ENCODE results near the gene SNAI3. TPM values are rescaled to one million over a fixed set of nuclear protein-coding genes. Genes with fewer than 3 reads are reported as not detected.
A peak's percentile ranks its signal among the peaks of the same experiment; 100 is the strongest.

The SNAI3 gene
- total RNA-seq, 1 experiment from 2014 or later = 0.54 TPM

DNA sequence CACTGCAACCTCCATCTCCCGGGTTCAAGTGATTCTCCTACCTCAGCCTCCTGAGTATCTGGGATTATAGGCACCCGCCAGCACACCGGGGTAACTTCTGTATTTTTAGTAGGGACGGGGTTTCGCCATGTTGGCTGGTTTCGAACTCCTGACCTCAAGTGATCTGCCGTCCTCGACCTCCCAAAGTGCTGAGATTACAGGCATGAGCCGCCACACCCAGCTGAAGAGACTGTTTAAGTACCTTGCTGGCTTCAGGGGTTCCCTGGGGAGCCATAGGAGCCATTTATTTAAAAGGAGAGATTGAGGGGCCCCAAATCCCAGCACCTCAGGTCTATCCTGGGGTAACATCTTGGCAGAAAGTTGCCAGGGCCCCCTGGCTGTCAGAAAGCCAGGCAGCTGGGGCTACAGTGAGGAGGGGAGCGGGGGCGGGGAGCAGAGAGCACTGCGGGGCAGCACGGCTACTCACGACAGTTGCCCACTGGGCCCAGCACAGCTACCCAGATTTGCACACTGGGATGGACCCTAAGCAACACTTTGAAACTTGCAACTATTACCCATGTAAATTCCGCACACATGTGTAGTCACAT is 1.6 kb downstream of the SNAI3 start:
- DNase-seq = no peak
- Mint-ChIP-seq H3K4me1 (ENCODE audit: low read depth, unreplicated experiment) (peaks cover 21% of the 10 kb centered on the region), H3K27ac (ENCODE audit: unreplicated experiment) (no peak overlapping the region), H3K9me3 (ENCODE audit: low read depth, unreplicated experiment) (no peaks in the 10 kb centered on the region), H3K36me3 (ENCODE audit: insufficient read depth, unreplicated experiment) (peaks cover 25% of the 10 kb centered on the region), H3K4me3 (ENCODE audit: low read depth, unreplicated experiment) (peak overlapping the region; percentile 76), H3K27me3 (ENCODE audit: unreplicated experiment) (peaks cover 61% of the 10 kb centered on the region)
- intact Hi-C loops (cut with micrococcal nuclease; ENCODE audit: unreplicated experiment) = no loop called here
- no peak for TF ChIP-seq CTCF (IDR thresholded peaks at IDR 0.05; ENCODE audit: unreplicated experiment)
- CTCF ChIA-PET = interaction anchor here (1.3 kb wide), 1 partner anchor 13 kb away, joined by 3 read pairs; no protein-coding TSS in a partner anchor
- BruUV-seq (replicated peaks) = no TSS peak

DNA sequence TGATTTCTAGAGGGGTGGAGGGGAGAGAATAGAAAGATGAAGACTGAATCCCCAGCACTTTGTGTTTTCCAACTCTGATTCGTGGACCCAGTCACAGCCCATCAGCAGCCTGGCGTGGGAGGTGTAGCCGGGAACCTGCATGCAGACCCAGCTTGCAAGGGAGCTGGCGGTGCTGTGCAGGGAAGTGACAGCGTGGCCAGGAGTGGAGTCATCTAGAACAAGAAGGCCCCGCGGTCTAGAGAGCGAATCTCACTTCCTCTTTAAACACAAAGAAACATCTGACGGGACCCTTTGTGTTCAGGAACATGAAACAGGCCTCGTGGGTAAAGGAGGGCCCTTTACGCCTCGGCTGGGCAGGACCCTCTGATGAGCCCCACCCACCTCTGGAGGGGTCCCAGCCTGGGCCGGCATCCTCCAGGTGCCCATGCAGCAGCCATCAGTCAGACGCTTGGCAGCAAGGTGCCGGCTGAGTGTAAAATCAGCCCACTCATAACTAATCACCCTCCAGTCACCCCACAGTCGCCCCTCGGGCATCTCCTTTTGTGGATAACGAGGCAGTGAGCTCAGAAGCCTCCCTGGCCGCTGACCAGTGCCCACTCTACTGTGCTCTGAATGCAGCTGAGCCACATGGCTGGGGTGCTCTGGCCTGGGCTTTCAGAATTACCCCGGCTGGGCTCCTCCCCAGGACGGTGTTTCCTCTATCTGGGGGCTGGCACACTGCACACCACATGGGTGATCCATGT is 4.4 kb downstream of the SNAI3 start:
- CTCF ChIA-PET = interaction anchor here (1.3 kb wide), 1 partner anchor 42 kb away, joined by 4 read pairs; no protein-coding TSS in a partner anchor
- intact Hi-C loops (cut with micrococcal nuclease; ENCODE audit: unreplicated experiment) = no loop called here
- peak overlapping the region; percentile 60 for H3K4me3 Mint-ChIP-seq (ENCODE audit: low read depth, unreplicated experiment)
- peaks cover 7% of the 10 kb centered on the region for H3K4me1 Mint-ChIP-seq (ENCODE audit: low read depth, unreplicated experiment)
- H3K36me3 Mint-ChIP-seq (ENCODE audit: insufficient read depth, unreplicated experiment) = peaks cover 20% of the 10 kb centered on the region
- no peak for TF ChIP-seq CTCF (IDR thresholded peaks at IDR 0.05; ENCODE audit: unreplicated experiment)
- H3K9me3 Mint-ChIP-seq (ENCODE audit: low read depth, unreplicated experiment) = no peaks in the 10 kb centered on the region
- H3K27me3 Mint-ChIP-seq (ENCODE audit: unreplicated experiment) = peaks cover 45% of the 10 kb centered on the region
- no peak overlapping the region for H3K27ac Mint-ChIP-seq (ENCODE audit: unreplicated experiment)
- no TSS peak for BruUV-seq (replicated peaks)
- DNase-seq = no peak

- peaks cover 45% of the 10 kb centered on the region for H3K27me3 Mint-ChIP-seq (ENCODE audit: unreplicated experiment)
- intact Hi-C loops (cut with micrococcal nuclease; ENCODE audit: unreplicated experiment) = no loop called here
- peaks cover 18% of the 10 kb centered on the region for H3K36me3 Mint-ChIP-seq (ENCODE audit: insufficient read depth, unreplicated experiment)
- BruUV-seq (replicated peaks) = no TSS peak
- H3K9me3 Mint-ChIP-seq (ENCODE audit: low read depth, unreplicated experiment) = no peaks in the 10 kb centered on the region
- CTCF ChIA-PET = interaction anchor here (1.3 kb wide), 1 partner anchor 42 kb away, joined by 4 read pairs; no protein-coding TSS in a partner anchor
- peak; percentile 82 for TF ChIP-seq CTCF (IDR thresholded peaks at IDR 0.05; ENCODE audit: unreplicated experiment)
- DNase-seq = peak; percentile 90
- H3K27ac Mint-ChIP-seq (ENCODE audit: unreplicated experiment) = peak overlapping the region; percentile 56
- H3K4me3 Mint-ChIP-seq (ENCODE audit: low read depth, unreplicated experiment) = peak overlapping the region; percentile 60
- H3K4me1 Mint-ChIP-seq (ENCODE audit: low read depth, unreplicated experiment) = peaks cover 7% of the 10 kb centered on the region
Measured at GRCh38 chr16:88681084-88681680, 5.1 kb downstream of the SNAI3 start.

DNA sequence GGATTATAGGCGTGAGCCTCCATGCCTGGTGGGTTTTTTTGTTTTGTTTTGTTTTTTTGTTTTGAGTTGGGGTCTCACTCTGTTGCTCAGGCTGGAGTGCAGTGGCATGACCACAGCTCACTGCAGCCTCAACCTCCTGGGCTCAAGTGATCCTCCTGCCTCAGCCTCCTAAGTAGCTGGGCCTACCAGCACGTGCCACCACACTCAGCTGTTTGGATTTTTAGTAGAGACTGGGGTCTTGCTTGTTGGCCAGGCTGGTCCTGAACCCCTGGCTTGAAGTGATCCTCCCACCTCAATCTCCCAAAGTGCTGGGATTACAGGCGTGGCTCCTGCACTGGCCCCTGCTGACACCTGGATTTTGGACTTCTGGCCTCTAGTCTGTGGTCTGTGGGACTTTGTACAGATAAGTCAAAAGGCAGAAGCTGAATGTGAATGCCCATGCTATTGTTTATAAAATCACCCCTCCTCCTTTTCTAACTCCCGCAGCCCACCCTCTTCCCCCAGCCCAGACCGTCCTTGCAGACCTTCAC is 5.7 kb downstream of the SNAI3 start:
- BruUV-seq (replicated peaks) = no TSS peak

More for the DNA sequence above, 5.7 kb downstream of the SNAI3 start:
- H3K36me3 Mint-ChIP-seq (ENCODE audit: insufficient read depth, unreplicated experiment) = peaks cover 14% of the 10 kb centered on the region
- TF ChIP-seq CTCF (IDR thresholded peaks at IDR 0.05; ENCODE audit: unreplicated experiment) = no peak
- no peaks in the 10 kb centered on the region for H3K9me3 Mint-ChIP-seq (ENCODE audit: low read depth, unreplicated experiment)
- H3K4me3 Mint-ChIP-seq (ENCODE audit: low read depth, unreplicated experiment) = peak overlapping the region; percentile 60
- peak overlapping the region; percentile 56 for H3K27ac Mint-ChIP-seq (ENCODE audit: unreplicated experiment)
- peaks cover 7% of the 10 kb centered on the region for H3K4me1 Mint-ChIP-seq (ENCODE audit: low read depth, unreplicated experiment)
- intact Hi-C loops (cut with micrococcal nuclease; ENCODE audit: unreplicated experiment) = no loop called here
- DNase-seq = no peak
- CTCF ChIA-PET = interaction anchor here (1.3 kb wide), 1 partner anchor 41 kb away, joined by 4 read pairs; no protein-coding TSS in a partner anchor
- peaks cover 45% of the 10 kb centered on the region for H3K27me3 Mint-ChIP-seq (ENCODE audit: unreplicated experiment)
